ENCODE measurements around the gene SWI5. TPM values are rescaled to one million over a fixed set of nuclear protein-coding genes. Genes with fewer than 3 reads are reported as not detected.

Gene SWI5
- total RNA-seq, 1 donor: 20.3 TPM

- H3K27ac ChIP-seq (ENCODE audit: low read depth, low read length): peak overlapping the region; percentile 17
Measured at GRCh38 chr9:128282500-128282899, 6.4 kb downstream of the SWI5 start.

DNA sequence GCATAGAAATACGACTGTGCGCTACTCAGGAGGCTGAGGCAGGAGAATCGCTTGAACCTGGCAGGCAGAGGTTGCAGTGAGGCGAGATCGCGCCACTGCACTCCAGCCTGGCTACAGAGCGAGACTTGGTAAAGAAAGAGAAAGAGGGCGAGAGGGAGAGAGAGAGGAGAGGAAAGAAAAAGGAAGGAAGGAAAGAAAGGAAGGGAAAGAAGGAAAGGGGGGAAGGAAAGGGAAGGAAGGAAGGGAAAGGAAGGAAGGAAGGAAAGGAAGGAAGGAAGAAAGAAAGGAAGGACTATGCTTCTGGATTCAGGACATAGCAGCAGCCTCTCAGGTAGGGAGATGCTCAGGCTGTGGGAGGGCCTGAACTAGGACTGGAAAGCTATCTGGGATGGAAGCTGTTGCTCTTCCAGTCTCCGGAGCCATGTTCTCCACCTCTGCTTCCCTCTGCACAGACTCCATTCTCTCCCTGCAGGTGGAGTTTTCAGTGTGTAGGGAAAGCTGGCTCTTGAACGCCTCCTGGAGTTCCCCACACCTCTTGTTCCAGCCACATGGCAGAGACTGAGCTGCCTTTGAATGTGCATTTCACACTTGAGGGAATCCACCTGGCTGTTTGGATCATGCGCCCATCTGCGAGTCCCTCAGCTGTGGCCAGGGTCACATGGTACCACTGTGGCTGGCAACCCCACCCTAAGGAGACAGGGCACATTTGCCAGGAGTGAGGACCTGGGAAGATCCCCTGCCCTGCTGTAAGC lies 9.1 kb downstream of the SWI5 start:
- no peak for TF ChIP-seq CTCF (IDR thresholded peaks at IDR 0.05; ENCODE audit: extremely low read depth, low read depth, low read length)
- Histone ChIP-seq H3K27ac (ENCODE audit: low read depth, low read length) (no peak overlapping the region), H3K4me2 (ENCODE audit: insufficient read depth, low read length) (no peak overlapping the region)

More at GRCh38 chr9:128282500-128282899, 6.4 kb downstream of the SWI5 start:
- Histone ChIP-seq H4K20me1 (ENCODE audit: insufficient read depth, low read length) (peaks cover under 1% of the 10 kb centered on the region), H3K36me3 (ENCODE audit: insufficient read depth, low read length) (peaks cover 17% of the 10 kb centered on the region), H3K9me3 (ENCODE audit: low read depth, low read length) (no peaks in the 10 kb centered on the region), H3K79me2 (ENCODE audit: insufficient read depth, low read length) (peaks cover 8% of the 10 kb centered on the region), H3K4me3 (ENCODE audit: insufficient read depth, low read length) (no peak overlapping the region), H3K4me1 (ENCODE audit: insufficient read depth, low read length) (peaks cover 2% of the 10 kb centered on the region), H2AFZ (ENCODE audit: low read length) (no peak overlapping the region), H3K27me3 (ENCODE audit: insufficient read depth, low read length) (no peaks in the 10 kb centered on the region), H3K4me2 (ENCODE audit: insufficient read depth, low read length) (peak overlapping the region; percentile 27)
- TF ChIP-seq CTCF (IDR thresholded peaks at IDR 0.05; ENCODE audit: extremely low read depth, low read depth, low read length): no peak
- peak; percentile 93 for DNase-seq (ENCODE audit: insufficient read length, low spot score, missing footprints)

DNA sequence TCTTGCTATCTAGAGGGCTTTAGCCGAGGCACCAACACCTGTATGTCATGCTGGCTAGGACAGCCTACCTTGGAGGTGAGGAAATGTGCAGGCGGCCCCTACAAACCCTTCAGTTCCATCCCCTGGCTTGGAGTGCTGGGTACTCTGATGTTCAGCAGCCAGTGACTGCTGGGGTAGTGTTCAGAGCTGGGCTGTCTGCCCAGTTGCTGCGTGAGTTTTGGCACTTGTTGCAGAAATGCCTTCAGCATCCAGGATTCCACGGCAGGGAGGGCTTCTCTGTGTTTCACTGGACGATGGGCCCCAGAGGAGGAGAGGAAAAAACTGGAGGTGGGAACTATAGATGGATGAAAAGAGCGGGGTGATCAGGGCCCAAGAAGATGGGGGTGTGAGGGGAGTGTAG lies 10.4 kb downstream of the SWI5 start:
- TF ChIP-seq CTCF (IDR thresholded peaks at IDR 0.05; ENCODE audit: extremely low read depth, low read depth, low read length): no peak
- peaks cover 23% of the 10 kb centered on the region for H3K36me3 ChIP-seq (ENCODE audit: insufficient read depth, low read length)

More for the DNA sequence above, 9.1 kb downstream of the SWI5 start:
- no peak for DNase-seq (ENCODE audit: insufficient read length, low spot score, missing footprints)
- Histone ChIP-seq H2AFZ (ENCODE audit: low read length) (no peak overlapping the region), H3K4me3 (ENCODE audit: insufficient read depth, low read length) (no peak overlapping the region), H3K27me3 (ENCODE audit: insufficient read depth, low read length) (no peaks in the 10 kb centered on the region), H3K9me3 (ENCODE audit: low read depth, low read length) (no peaks in the 10 kb centered on the region), H3K79me2 (ENCODE audit: insufficient read depth, low read length) (no peaks in the 10 kb centered on the region), H4K20me1 (ENCODE audit: insufficient read depth, low read length) (peaks cover 3% of the 10 kb centered on the region), H3K36me3 (ENCODE audit: insufficient read depth, low read length) (peaks cover 23% of the 10 kb centered on the region), H3K4me1 (ENCODE audit: insufficient read depth, low read length) (no peaks in the 10 kb centered on the region)

DNA sequence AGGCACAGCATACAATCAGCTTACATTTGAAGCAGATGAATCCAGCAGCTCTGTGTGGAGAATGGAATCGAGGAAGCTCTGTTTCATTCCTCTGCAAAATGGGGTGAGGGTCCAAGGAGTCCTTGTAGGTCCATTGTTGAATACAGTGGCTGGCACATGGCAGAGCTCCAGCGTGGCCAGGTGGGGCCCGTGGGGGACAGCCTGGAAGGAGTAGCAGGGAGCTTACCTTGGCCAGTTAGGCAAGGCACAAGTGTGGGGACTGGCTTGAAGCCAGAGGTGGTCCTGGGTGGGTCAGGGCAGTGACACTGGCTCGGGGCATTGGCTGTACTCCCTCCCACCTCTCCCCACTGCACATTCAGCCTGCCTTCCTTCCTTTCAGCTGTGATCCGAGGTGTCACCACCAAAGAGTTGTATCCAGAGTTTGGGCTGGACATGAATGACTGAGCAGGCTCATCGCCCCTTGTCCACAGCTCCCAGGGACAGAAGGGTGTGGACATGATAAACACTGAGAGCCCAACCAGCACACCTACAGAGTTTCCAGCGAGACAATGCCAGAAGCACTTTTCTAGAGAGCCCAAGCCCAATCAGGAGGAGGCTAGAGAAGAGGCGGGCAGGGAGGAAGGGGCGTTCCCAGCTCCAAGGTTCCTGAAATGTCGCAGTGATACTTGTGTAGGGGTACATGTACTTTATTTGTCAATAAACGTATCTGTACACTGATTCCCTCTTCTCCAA lies 12.4 kb downstream of the SWI5 start:
- Histone ChIP-seq H3K36me3 (ENCODE audit: insufficient read depth, low read length) (peaks cover 27% of the 10 kb centered on the region), H3K27me3 (ENCODE audit: insufficient read depth, low read length) (no peaks in the 10 kb centered on the region), H3K4me3 (ENCODE audit: insufficient read depth, low read length) (no peak overlapping the region), H3K4me1 (ENCODE audit: insufficient read depth, low read length) (no peaks in the 10 kb centered on the region), H3K9me3 (ENCODE audit: low read depth, low read length) (no peaks in the 10 kb centered on the region), H3K4me2 (ENCODE audit: insufficient read depth, low read length) (no peak overlapping the region), H2AFZ (ENCODE audit: low read length) (no peak overlapping the region), H4K20me1 (ENCODE audit: insufficient read depth, low read length) (peaks cover 3% of the 10 kb centered on the region), H3K27ac (ENCODE audit: low read depth, low read length) (no peak overlapping the region), H3K79me2 (ENCODE audit: insufficient read depth, low read length) (no peaks in the 10 kb centered on the region)
- TF ChIP-seq CTCF (IDR thresholded peaks at IDR 0.05; ENCODE audit: extremely low read depth, low read depth, low read length): no peak
- no peak for DNase-seq (ENCODE audit: insufficient read length, low spot score, missing footprints)

More for the DNA sequence above, 10.4 kb downstream of the SWI5 start:
- Histone ChIP-seq H3K79me2 (ENCODE audit: insufficient read depth, low read length) (no peaks in the 10 kb centered on the region), H3K27me3 (ENCODE audit: insufficient read depth, low read length) (no peaks in the 10 kb centered on the region), H4K20me1 (ENCODE audit: insufficient read depth, low read length) (peaks cover 3% of the 10 kb centered on the region), H3K4me1 (ENCODE audit: insufficient read depth, low read length) (no peaks in the 10 kb centered on the region), H2AFZ (ENCODE audit: low read length) (no peak overlapping the region), H3K4me3 (ENCODE audit: insufficient read depth, low read length) (no peak overlapping the region), H3K9me3 (ENCODE audit: low read depth, low read length) (no peaks in the 10 kb centered on the region), H3K27ac (ENCODE audit: low read depth, low read length) (no peak overlapping the region), H3K4me2 (ENCODE audit: insufficient read depth, low read length) (no peak overlapping the region)
- DNase-seq (ENCODE audit: insufficient read length, low spot score, missing footprints): no peak

Measured in osteoblast (primary cell).